Measurements from ENCODE around the gene SGMS2. TPM values are rescaled to one million over a fixed set of nuclear protein-coding genes. Genes with fewer than 3 reads are reported as not detected.
"Not testable (repeated sequence)": the region's sequence is repeated elsewhere in the genome, so short reads cannot be mapped to it uniquely, and the experiment has no call there.

Gene SGMS2
- polyA plus RNA-seq, 1 experiment, result 22.6 TPM

DNA sequence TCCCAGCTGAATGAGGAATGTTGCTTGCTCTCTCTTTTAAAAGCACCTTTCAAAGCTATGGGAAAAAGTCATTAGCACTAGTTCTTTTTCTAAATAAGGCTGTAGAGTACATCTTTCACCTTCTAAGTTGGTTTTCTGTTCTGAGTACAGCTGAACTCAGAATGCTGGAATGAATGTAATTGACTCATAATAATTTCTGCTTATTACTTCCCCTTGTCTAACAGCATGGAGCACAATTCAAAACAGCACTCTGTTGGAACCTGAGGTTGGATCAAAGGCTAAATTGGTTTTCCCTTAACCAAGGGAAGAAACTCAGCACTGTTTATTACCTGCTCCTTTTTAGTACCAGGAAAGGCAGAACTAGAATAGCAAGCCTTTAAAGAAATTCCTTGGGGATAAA is 73.1 kb downstream of the SGMS2 start:
- ChIA-PET POLR2A (no interaction called here), CTCF (interaction anchor here (1.2 to 1.6 kb wide), 5 partner anchors 8 to 160 kb away, joined by 3 to 4 read pairs (median 3); no protein-coding TSS in a partner anchor)
- no peak for TF ChIP-seq CTCF (IDR thresholded peaks at IDR 0.05; ENCODE audit: insufficient read depth, low read depth, low read length)
- Histone ChIP-seq H3K4me3 (ENCODE audit: low read depth, low read length) (no peak overlapping the region), H3K27me3 (ENCODE audit: control insufficient read depth, insufficient read depth, low read length) (no peaks in the 10 kb centered on the region; the same call in 1 of the 2 replicates), H3K36me3 (ENCODE audit: control insufficient read depth, insufficient read depth, low read length) (no peaks in the 10 kb centered on the region)
- DNase-seq (ENCODE audit: low read depth), result no peak

- no peak for TF ChIP-seq CTCF (IDR thresholded peaks at IDR 0.05; ENCODE audit: insufficient read depth, low read depth, low read length)
- POLR2A ChIA-PET, result no interaction called here
- no peaks in the 10 kb centered on the region for H3K36me3 ChIP-seq (ENCODE audit: control insufficient read depth, insufficient read depth, low read length)
- CTCF ChIA-PET, result interaction anchor here (0.9 kb wide), 2 partner anchors 11 to 58 kb away, joined by 3 to 4 read pairs; no protein-coding TSS in a partner anchor
- no peak for DNase-seq (ENCODE audit: low read depth)
- no peak overlapping the region for H3K4me3 ChIP-seq (ENCODE audit: low read depth, low read length)
- H3K27me3 ChIP-seq (ENCODE audit: control insufficient read depth, insufficient read depth, low read length), result no peaks in the 10 kb centered on the region
Measured at GRCh38 chr4:107900067-107900466, 75.3 kb downstream of the SGMS2 start.

- CTCF ChIA-PET, result interaction anchor here (0.9 to 1.2 kb wide), 3 partner anchors 11 to 59 kb away, joined by 3 to 4 read pairs (median 4); no protein-coding TSS in a partner anchor
- Histone ChIP-seq H3K4me3 (ENCODE audit: low read depth, low read length) (no peak overlapping the region), H3K27me3 (ENCODE audit: control insufficient read depth, insufficient read depth, low read length) (no peaks in the 10 kb centered on the region), H3K36me3 (ENCODE audit: control insufficient read depth, insufficient read depth, low read length) (no peaks in the 10 kb centered on the region)
- DNase-seq (ENCODE audit: low read depth), result no peak
- no peak for TF ChIP-seq CTCF (IDR thresholded peaks at IDR 0.05; ENCODE audit: insufficient read depth, low read depth, low read length)
- POLR2A ChIA-PET, result no interaction called here
Measured at GRCh38 chr4:107900508-107900907, 75.8 kb downstream of the SGMS2 start.

DNA sequence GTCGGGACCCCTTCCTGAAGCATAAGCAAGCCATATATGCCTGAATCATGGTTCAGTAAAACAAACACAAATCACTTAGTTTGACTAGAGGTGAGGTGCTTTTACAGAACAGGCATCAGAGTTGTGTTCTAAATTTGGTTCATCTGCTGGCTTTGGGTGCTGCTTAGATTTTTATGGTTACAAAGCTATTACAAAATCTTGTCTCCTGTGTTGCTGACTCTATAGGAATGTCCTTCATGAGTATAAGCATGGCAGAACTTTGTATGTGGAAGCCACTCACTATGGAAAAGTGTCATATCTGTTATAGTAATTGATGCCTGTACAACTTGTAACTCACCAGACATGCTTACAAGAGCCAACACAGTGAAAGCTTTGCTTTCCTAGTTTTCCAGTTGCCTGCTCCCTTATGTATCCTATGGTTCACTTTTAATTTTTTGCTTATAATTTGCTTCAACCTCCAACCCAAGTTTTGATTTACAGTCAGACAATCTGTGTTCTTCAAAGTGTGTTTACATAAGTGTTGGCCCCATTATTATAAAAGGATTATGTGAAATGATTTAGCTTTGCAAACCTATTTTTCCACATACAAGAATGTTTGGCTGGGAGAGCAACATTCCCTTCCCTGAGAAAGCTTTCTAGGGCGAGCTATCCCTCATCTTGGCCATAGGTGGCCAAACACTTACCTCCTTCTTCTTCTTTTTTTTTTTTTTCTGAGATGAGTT is 76.6 kb downstream of the SGMS2 start:
- ChIA-PET POLR2A (no interaction called here), CTCF (interaction anchor here (1.2 kb wide), 1 partner anchor 11 kb away, joined by 4 read pairs; no protein-coding TSS in a partner anchor)
- no peaks in the 10 kb centered on the region for H3K36me3 ChIP-seq (ENCODE audit: control insufficient read depth, insufficient read depth, low read length)
- no peak for DNase-seq (ENCODE audit: low read depth)
- TF ChIP-seq CTCF (IDR thresholded peaks at IDR 0.05; ENCODE audit: insufficient read depth, low read depth, low read length), result no peak
- no peaks in the 10 kb centered on the region for H3K27me3 ChIP-seq (ENCODE audit: control insufficient read depth, insufficient read depth, low read length)
- H3K4me3 ChIP-seq (ENCODE audit: low read depth, low read length), result no peak overlapping the region

- no peak for TF ChIP-seq CTCF (IDR thresholded peaks at IDR 0.05; ENCODE audit: insufficient read depth, low read depth, low read length)
- POLR2A ChIA-PET, result no interaction called here
- Histone ChIP-seq H3K4me3 (ENCODE audit: low read depth, low read length) (no peak overlapping the region), H3K36me3 (ENCODE audit: control insufficient read depth, insufficient read depth, low read length) (no peaks in the 10 kb centered on the region), H3K27me3 (ENCODE audit: control insufficient read depth, insufficient read depth, low read length) (no peaks in the 10 kb centered on the region)
- CTCF ChIA-PET, result interaction anchor here (1.1 to 1.2 kb wide), 2 partner anchors 10 to 166 kb away, joined by 6 to 8 read pairs; no protein-coding TSS in a partner anchor
- no peak for DNase-seq (ENCODE audit: low read depth)
Measured at GRCh38 chr4:107902715-107903114, 78.0 kb downstream of the SGMS2 start.

GRCh38 chr4:107905082-107905481 is 80.3 kb downstream of the SGMS2 start:
- H3K4me3 ChIP-seq (ENCODE audit: low read depth, low read length); DNase-seq (ENCODE audit: low read depth); POLR2A ChIA-PET; H3K36me3 ChIP-seq (ENCODE audit: control insufficient read depth, insufficient read depth, low read length); H3K27me3 ChIP-seq (ENCODE audit: control insufficient read depth, insufficient read depth, low read length): not testable (repeated sequence)
- CTCF ChIA-PET, result interaction anchor here (1.3 to 1.4 kb wide), 2 partner anchors 10 to 168 kb away, joined by 3 to 4 read pairs; no protein-coding TSS in a partner anchor
